ENCODE measurements around the gene PCBP3.

Gene PCBP3

DNA sequence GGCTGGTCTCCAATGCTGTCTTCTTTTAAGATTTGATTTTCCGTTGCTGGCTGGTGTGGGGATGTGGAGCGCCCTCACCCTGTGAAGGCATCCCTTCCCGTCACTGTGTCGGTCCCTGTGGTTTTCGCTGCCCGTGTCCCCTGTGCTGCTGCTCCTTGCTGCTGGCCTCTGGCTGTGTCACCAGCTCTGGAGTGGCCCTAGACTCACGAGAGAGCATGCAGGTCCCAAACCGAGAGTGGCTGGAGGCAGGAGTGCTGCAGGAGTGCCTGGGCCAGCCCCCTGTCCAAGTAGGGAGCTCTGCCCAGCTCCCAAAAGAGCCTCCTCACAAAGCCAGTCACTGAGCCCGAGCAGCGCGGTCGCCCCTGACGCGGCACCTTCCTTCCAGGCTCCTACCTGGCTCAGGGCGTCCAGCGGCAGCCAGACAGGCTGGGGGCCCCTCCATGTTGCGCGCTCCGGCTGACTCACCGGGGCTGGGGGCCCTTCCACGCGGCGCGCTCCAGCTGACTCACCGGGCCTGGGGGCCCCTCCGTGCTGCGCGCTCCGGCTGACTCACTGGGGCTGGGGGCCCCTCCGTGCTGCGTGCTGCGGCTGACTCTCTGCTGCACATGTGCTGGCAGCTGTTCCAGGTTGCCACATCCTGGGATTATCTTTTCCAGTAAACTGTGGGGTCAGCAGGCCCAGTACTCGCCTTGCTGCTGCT lies 231.3 kb downstream of the PCBP3 start:
- Histone ChIP-seq H3K27ac (no peak overlapping the region), H3K4me3 (no peak overlapping the region)
- no peak for DNase-seq (ENCODE audit: low spot score)
- TF ChIP-seq, protein P1, sequence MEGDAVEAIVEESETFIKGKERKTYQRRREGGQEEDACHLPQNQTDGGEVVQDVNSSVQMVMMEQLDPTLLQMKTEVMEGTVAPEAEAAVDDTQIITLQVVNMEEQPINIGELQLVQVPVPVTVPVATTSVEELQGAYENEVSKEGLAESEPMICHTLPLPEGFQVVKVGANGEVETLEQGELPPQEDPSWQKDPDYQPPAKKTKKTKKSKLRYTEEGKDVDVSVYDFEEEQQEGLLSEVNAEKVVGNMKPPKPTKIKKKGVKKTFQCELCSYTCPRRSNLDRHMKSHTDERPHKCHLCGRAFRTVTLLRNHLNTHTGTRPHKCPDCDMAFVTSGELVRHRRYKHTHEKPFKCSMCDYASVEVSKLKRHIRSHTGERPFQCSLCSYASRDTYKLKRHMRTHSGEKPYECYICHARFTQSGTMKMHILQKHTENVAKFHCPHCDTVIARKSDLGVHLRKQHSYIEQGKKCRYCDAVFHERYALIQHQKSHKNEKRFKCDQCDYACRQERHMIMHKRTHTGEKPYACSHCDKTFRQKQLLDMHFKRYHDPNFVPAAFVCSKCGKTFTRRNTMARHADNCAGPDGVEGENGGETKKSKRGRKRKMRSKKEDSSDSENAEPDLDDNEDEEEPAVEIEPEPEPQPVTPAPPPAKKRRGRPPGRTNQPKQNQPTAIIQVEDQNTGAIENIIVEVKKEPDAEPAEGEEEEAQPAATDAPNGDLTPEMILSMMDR (IDR thresholded peaks at IDR 0.05) = no peak

DNA sequence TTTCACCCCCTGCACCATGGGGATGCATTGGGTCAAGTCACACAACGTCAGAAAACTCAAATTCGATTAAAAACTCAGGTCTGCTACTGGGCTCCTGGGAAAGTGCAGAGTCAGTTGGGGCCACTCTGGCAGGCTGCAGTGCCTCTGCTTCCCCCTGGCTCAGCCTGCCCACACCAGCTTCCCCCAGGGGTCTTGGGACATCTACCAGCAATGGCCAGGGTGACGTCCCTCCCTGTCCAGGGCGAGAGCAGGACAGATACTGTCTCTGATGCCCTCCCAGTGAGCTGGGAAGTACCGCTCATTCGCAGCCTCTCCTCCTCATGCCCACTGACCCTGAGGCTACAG lies 231.9 kb downstream of the PCBP3 start:
- H3K27ac ChIP-seq = no peak overlapping the region
- H3K4me3 ChIP-seq = no peak overlapping the region
- no peak for DNase-seq (ENCODE audit: low spot score)
- TF ChIP-seq, protein P1 (IDR thresholded peaks at IDR 0.05) = no peak

DNA sequence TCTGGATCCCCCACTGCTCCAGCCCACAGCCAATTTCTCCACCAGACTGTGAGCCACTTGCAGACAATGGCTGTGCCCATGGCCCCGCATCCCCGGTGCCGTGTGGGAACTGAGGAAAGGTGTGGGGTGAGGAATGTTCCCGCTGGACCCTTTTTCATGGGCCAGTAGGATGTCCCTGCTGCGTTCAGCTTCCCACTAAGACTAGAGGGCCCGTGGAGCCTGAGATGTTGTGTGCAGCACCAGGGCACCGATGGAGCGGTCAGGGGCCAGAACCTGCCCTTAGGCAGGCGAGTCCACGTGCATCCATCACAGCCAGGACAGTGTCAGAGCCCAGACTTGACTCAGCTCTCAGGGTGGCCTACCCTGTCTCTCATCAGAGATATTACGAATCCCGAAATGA lies 232.4 kb downstream of the PCBP3 start:
- no peak overlapping the region for H3K27ac ChIP-seq
- no peak for DNase-seq (ENCODE audit: low spot score)
- H3K4me3 ChIP-seq = no peak overlapping the region
- TF ChIP-seq, protein P1 (IDR thresholded peaks at IDR 0.05) = no peak

DNA sequence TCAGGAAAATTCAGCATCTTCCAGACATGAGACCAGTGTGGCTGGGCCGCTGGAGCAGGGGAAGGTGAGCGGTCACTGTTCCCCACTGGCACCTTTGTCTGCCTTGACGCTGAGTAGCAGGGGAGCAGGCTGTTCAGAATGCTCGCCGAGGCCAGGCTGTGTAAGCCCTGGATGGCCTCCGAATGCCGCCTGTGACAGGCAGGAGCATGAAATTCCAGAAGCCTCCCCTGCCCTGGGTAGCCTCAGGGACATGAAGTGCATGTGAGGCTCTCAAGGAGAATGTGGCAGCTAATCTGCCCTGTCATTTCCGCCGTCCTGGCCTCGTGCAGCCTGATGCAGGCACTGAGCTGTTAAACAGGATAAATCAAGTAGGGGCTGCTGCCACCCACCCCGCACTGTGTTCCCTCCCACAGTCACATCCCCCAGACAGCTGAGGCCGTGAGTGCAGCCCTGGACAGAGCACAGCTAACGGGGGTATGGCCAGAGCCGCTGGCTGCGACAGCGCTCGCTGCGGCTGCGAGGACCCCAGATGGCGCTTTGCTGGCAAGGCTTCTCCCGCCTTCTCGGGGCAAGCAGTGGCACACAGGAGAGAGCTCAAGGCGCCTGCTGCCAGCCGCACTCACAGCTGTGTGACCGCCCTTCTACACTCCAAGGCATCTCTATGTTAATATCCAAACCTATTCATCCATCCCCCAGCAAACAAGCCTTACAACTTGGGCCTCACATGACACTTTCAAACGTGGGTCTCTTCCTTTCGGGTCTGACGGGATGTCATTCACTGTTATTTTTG lies 233.1 kb downstream of the PCBP3 start:
- H3K27ac ChIP-seq = no peak overlapping the region
- TF ChIP-seq, protein P1 (IDR thresholded peaks at IDR 0.05) = no peak
- DNase-seq (ENCODE audit: low spot score) = no peak
- no peak overlapping the region for H3K4me3 ChIP-seq

DNA sequence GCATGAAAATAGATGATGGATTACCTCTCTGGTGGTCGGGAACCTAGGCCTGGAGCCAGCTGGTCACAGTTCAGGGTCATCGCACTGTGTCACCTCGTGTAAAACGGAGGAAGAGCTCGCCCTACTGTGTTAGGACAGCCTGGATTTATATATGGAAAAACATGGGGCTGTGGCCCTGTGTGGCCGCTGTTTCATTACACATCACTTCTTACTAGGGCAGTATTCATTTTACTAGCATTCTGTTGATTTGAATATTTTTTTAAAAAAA lies 233.6 kb downstream of the PCBP3 start:
- TF ChIP-seq, protein P1 (IDR thresholded peaks at IDR 0.05) = no peak
- Histone ChIP-seq H3K4me3 (no peak overlapping the region), H3K27ac (no peak overlapping the region)
- no peak for DNase-seq (ENCODE audit: low spot score)

DNA sequence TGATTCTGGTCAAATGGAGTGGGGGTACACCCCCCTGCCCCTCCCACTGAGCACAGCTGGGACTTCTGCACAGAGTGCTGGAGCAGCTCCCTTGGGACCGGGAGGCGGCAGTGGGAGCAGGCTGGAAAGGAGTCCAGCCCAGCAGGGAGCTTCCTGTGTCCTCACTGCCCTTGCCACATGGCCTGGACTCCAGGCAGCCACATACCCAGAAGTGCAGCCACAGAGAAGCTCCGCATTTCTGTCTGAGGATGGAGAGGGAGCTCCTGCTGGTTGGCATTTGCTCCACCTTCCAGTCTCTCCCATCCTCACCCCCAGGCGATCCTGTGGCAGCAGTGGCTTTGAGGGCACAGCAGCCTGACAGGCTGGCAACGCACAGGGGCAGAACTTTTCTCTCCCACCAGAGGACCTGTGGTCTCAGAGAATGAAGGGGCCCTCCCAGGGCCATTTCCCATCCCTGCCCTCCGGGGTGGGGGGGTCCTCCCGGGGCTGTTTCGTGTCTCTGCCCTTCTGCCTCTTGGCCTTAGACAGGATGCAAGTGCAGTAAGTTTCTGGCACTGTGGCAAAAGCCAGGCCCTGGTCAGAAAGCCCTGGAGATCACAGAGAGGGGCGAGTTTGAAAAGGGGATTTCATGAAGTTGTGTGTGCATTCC lies 234.4 kb downstream of the PCBP3 start:
- no peak for DNase-seq (ENCODE audit: low spot score)
- H3K27ac ChIP-seq = no peak overlapping the region
- H3K4me3 ChIP-seq = no peak overlapping the region
- TF ChIP-seq, protein P1 (IDR thresholded peaks at IDR 0.05) = no peak
